A172 (cell line): Measurements from ENCODE around the gene MEDAG. TPM values are rescaled to one million over a fixed set of nuclear protein-coding genes. Genes with fewer than 3 reads are reported as not detected.

Source experiments
- DNase-seq: peaks from one replicate; pipeline ENCODE4 v3.0.0-alpha.2; 2015; ENCODE audit warnings: low spot score
- total RNA-seq: library from RNA; depleted of rRNA; stranded (reverse); fragments of >200 nt; shearing (Covaris generic); gene quantifications from 2 replicates; pipeline ENCODE4 v1.2.3, GENCODE V29; 2014; rRNA removed

MEDAG gene
- total RNA-seq: not detected in 2 replicates

DNA sequence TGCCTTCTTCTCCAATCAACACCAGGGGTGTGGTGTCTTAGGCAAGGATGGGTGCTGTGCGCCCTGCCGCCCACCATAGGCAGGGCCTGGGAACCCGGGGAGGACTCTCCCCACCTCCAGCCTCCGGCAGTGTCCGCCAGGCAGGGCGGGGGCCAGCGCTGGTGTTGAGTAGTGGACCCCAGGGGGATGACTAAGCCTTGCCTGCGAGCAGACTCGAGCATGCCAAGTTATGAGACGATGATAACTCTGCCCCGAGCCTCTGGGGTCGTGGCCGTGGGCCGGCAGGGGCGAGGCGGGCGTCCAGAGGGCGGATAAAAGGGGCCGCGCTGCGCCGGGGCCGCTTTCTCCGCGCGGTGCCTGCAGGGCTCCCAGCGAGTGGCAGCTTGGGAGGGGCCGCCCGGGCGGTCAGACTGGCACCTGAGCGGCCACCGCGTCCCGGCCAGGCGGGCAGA, at the start of gene MEDAG:
TSS of gene MEDAG (plus strand) at position 340 of the 452 bp plus-strand sequence. CDS start 245 bp downstream, outside the sequence.
- no peak for DNase-seq

DNA sequence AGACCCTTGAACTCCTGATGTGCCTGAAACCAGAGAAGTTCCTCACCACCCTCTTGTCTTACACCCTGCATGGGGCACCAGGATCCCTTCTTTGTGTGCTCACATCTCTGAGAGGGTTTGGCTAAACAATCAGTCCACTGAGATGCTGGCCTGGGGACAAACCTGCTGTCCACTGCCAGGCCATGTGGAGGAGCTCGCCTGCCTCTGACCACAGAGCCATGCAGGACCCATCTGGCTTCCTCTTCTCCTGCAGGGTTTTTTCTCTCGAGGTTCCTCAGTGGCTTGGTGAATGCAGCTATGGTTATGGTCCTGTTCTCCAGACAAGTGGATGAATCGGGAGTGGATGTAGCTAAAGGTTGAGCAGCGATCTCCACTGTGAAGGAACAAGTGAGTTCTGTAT, 49.1 kb upstream of the MEDAG start:
- no peak for DNase-seq

DNA sequence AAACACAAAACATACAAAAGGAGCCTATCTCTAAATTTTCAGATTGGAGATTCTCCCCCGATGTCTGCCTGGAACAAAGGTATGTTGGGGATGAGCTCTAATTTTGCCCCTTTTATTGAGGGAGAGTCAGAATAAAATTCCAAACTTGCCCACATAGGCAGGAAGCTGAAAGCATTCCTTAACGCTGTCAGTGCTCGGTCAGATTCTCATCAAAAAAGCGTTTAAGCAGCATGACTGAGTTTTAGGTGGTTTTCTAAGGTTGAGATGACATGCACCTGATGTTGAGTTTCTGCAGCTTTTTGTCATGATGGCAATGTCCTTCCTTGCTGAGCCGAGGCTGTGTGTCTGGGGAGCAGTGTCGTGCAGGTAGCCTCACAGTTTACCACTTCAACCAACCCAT, 48.4 kb upstream of the MEDAG start:
- no peak for DNase-seq

DNA sequence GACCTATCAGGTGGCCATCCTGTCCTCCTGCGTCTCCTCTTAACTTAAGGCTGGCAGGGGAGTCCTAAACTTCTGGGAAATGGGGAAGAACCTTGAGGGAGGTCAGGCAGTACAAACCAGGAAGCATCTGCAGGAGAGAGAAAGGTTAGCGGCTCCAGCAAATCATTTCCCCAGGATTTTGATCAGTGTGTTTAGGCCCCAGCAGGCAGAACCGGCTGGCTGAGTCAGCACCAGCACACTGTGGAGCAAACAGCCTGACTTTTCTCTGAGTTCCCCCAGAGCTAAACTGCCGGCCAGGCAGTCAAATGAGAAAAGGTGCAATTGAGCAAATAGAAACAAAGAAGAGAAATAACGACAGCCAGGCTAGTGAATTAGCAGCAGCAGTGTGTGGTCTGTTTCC, 46.7 kb upstream of the MEDAG start:
- DNase-seq: no peak

DNA sequence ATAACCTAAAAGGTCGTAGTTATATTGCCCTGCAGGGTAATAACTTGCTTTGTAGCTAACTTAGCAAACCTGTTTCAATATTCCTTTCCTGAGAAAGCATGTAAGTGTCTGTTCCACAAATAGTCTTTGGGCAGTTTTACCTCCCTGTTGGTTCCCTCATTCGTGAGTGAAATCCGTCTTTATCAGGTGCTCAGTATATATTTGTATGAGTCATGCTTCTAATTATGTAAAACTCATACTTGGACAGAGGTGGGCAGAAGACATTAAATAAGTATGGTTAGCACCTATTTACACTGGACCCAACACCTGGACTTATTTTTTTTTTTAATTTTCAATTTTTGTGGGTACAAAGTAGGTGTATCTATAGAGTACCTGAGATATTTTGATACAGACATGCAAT, 44.9 kb upstream of the MEDAG start:
- no peak for DNase-seq

DNA sequence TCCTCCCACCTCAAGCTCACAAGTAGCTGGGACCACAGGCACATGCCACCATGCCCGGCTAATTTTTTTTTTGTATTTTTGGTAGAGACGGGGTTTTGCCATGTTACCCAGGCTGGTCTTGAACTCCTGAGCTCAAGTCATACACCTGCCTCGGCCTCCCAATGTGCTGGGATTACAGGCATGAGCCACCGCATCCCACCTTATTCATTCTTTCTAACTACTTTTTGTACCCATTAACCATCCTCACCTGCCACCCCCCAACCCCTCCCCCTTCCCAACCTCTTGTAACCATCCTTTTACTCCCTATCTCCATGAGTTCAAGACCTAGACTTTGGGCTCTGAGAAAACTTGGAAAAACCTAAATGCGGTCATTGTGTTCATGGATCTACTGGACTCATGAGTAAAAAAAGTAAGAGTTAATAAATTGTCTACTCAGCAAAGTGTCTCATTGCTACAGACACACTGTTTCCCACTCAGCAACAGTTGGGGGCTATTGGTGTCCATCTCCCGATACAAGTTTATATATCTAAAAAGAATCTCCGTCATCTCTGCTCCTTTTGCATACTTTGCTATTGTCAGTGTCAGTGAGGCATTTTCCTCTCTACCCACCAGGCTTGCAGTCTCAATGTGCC, 44.1 kb upstream of the MEDAG start:
- no peak for DNase-seq

DNA sequence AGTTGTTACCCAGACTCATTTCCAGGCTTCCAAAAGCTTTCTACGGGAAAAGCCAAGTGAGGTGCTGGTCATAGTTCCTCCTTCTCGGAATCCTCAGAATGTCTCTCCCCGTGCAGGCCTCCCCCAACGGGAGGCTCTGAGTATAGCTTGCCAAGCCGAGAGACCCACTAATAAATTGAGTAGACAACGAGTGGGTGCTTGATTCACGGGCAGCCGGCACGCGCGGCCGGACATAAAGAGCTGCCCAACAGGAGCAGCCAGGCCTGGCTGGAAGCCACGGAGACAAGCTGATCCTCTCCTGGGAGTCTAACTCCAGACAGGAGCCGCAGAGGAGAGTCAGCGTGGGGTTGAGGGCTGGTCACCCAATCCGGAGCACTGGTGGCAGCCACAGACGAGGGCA, 43.4 kb upstream of the MEDAG start:
- no peak for DNase-seq

DNA sequence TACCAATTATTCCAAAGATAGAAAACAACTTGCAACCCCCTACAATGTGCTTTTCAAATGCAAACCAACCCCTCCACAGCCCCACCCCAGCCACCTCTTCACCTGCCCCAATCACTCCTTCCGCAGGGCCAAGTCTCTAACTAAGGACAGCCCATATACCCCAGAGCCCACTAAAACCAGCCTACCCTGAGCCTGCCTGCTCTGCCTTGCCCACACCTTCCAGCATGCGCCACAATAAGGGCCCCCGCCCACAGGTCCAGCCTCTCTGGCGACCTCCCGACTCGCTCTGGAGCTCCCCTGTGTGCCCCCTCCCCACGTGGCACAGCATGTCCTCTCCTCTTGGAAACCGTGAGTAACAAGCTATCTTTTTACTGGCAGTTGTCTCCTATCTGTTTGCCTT, 42.8 kb upstream of the MEDAG start:
- DNase-seq: no peak

DNA sequence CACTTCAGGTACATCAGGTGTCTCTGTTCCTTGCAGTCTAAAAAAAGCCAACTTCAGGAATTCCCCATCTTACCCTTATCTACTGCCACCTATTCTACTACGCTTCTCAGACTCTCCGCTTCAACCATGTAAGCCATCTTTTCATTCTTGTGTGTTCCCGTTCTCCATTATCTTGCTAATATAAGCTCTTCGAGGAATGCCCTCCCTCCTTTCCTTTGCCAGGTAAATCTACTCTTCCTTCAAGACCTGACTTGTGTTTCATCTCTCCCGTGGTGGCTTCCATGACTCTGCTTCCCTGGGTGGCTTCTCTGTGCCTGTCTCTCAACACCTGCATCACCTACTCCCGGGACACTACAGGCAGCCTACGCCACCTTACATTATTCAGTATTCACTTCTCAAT, 42.3 kb upstream of the MEDAG start:
- no peak for DNase-seq

DNA sequence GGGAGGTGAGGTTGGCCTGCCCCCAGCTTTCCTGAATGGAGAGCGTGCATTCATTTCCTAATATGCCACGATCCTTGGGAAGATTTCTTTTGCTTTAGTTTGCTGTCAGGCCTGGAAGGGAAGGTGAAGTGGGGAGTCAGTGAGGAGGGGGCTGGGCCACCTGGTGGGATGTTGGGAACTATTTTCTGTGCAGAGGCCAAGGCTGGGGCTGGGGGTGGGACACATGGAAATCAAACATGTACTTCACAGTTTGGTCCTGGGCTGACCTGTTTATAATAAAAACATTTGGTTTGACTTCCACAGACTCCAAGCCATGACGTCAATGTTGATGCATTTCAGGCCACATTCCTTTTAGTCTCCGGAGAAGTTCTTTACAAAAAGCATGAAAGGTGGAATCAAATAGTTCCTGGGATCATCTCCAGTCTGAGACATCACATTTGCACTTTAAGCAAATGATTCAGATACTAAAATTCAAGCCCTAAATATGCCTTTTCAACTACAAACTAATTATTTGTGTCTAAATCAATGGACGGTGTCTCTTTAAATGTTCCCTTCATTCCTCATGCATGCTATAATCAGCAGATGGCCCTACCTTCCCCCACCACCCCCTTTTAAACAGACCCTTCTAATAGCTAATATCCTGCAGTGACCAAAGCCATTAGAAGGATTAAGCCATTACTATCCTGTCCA, 41.5 kb upstream of the MEDAG start:
- DNase-seq: peak; percentile 41

DNA sequence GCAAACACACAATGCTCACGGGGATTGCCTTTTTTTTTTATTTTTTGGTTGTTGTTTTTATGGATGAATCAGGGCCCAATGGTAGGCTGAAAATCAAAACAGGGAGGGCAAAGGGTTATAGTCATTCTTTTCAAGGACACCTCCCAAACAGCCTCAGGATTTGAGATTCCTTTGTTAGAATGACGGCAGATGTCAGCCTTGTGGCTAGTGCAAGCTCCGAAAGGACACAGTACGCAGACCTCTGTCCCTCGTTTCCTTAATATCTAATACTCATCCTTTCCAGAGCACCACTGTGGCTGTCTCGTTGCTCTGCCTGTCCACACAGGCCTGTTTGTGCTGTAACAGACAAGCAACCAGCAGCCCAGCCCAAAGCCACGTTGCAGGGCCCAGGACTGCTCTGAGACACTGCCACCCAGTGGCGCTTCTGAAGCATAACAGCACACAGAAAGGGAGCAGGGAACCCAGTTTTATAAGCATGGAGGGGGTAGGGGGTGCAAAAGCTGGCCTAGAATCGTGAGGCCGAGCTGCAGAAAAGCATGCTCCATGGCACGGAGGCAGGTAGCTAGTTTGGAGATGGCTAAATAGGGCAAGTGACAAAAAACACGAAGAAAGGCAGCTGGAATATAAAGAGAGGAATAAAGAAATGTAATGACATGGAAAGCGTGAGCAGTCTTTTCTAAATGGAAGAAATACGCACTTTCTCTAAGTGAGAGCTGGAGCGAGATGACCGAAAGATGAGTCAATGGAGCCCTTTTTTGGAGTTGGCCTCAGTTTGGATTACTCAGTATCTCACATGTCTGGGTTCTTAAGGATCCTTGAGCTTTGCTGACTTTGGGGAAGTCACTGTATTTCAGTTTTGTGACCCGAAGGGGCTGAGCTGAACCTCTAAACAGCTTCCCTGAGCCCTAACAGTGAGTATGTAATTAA, 40.7 kb upstream of the MEDAG start:
- DNase-seq: peak; percentile 88

DNA sequence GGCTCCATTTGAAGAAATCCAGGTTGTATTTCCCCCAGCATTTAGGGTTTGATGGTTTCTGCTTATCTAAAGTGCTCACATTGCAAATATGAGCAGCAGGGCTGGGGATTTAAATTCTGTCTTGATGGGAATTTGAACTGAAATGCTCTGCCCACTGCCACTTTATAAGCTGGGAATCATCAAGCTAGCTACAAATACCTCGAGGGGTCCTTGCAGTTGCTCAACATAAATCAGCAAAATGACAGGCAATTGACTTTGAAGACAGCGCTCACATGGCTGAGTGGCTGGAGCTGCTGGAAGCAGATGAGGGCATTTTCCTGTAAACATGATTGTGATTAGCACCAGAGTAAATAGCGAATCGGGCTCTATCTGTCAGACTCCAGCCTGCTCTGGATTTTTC, 39.4 kb upstream of the MEDAG start:
- no peak for DNase-seq

DNA sequence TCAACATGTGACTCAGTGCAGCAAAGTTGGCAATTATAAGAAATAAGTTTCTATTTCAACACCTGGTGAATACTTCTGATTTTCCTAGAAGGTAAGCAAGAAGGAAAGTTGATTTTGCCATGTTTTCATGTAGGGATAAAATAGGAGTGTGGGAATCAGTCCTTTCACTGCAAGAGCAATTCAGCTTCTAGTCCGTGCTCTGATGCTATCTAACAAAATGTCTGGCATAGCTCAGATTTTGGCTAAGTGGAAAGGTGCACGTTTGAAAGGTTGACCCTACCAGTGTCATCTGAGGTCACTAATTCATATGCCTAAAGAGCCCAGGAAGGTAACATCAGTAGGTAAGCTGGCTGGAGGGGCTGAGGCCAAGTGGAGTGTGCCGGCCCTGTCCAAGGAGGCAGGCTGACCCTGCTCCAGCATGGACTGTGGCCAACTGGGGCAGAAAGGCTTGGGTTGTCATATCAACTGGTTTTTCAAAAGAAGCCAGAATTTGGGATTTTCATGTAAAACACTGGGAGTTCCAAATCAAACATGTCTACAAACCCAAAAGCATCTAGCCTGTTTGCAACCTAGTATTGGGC, 38.9 kb upstream of the MEDAG start:
- DNase-seq: no peak

DNA sequence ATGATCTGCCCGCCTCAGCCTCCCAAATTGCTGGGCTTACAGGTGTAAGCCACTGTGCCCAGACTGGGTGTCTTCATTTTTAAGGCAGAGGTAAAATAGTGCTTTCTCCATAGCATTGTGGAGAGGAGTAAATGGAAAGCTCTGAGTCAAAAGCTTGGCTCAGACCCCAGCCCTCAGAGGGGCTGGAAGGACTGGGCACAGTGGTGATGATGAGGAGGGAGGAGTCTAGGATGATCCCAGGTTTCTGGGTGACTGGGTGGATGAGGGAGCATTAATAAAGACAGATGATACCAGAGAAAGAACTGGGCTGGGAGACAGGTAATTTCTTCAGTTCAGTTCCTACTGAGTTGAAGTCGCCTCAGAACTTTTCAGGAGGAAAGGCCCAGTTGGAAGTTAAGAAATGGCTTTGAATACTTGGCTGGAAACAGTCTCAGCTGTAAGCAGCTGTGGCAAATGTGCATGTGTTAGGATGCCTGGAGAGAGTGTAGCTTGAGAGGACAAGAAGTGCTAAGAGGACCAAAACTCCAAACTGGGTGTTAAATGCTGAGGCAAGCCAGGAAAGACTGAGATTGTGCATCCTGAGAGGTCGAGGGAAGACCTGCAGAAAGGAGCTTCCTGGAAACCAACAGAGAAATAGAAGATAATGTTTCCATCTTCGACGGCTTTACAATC, 37.1 kb upstream of the MEDAG start:
- DNase-seq: peak; percentile 22

DNA sequence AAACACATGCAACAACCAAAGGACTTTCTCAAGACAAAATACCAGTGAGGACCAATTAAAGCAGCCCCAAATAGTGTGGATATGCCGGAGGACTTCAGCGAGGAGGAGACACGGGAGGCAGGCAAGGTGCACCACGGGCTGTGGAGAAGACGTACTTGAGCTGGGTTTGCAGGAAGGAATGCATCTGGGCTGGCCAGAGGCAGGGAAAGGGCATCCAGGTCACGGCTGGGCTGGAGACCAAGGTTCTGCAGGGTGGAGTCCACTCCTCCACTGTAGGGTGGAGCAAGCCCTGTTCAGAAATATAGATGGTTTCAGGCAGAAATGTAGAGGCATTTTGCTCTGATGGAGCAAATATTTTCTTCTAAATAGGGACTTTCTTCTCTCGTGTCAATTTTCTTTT, 36.6 kb upstream of the MEDAG start:
- peak; percentile 44 for DNase-seq

DNA sequence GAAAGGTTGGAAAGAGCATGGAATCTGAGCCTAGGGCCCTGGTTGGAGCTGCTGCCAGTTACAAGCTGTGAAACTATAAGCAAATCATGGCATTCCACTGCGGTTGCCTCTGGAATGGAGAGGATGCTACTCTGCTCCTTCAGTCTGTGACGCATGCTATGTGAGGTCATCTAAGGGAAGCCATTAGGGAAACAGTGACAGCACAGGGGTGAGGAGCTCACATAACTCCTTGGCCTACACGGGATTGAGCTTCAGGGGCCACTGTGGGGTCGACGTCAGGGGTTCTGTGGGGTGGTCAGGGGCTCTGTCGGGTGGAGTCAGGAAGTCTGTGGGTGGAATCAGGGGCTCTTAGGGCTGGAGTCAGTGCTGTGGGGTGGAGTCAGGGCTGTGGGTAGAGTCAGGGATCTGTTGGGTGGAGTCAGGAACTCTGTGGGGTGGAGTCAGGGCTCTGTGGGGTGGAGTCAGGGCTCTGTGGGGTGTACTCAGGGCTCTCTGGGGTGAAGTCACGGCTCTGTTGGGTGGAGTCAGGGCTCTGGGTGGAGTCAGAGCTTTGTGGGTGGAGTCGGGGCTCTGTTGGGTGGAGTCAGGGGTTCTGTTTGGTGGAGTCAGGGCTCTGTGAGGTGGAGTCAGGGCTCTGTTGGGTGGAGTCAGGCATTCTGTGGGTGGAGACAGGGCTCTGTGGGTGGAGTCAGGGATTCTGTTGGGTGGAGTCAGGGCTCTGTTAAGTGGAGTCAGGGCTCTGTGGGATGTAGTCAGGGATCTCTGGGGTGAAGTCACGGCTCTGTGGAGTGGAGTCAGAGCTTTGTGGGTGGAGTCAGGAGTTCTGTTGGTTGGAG, 35.8 kb upstream of the MEDAG start:
- peak; percentile 98 for DNase-seq

DNA sequence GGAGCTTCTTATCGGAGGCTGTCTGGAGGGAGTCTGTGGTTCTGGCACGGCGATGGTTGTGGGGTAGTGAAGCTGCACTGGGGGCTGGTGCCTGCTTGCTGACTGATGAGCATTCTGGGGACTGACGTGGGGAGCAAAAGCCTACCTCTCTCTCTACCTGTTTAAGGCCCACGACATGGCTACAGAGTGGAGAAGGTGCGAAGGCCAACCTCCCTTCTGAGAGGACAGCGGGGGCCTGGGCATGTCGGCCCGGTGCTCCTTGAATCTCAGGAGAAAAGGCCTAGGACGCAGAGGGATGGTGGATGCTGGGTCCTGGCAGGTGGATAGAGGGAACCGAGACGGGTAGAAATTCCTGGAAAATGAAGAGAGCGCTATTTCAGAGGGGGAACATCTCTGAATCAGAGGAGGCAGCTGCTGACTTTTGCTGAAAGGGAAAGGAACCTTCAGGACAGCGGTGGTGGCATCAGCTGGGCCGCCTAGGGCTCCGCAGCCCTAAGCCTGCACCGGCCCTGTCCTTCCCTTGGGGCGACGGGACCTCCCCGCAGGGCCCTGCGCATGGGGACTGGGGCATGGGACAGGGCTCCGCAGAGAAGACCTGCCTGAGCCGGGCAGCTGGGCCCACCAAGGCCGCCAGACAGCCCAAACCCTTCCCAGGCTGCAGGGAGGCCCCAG, 35.0 kb upstream of the MEDAG start:
- no peak for DNase-seq

DNA sequence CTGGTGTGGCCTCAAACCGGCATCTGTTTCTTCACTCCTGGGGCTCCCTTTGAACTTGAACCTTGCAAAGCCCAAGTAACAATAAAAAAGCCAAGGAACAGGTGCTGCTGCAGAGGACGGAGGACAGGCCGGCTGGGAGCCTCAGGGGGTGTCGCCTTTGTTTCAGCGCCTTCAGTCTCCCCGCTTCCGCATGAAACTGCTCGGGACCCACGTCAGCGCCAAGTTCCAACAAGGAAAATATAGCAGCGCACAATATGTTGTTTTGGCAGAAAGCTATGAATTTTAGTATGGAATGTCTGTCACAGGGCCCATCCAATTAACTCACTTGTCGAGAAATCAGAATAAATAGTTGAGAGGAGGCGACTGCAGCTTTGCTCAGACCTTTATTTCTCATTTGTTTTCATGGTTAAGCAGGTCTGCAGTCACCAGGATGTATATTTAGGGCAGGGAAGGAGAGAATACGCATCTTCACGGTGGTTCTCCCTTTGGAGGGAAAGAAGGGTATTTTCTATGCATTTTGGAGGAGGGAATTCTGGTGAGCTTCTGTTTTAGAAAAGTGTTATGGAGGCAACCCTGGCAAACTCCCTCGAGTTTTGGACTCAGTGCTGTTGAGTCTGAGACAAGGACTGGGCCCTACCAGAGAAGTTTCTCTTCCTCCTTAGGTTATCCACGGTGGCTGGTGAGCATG, 34.3 kb upstream of the MEDAG start:
- DNase-seq: no peak

DNA sequence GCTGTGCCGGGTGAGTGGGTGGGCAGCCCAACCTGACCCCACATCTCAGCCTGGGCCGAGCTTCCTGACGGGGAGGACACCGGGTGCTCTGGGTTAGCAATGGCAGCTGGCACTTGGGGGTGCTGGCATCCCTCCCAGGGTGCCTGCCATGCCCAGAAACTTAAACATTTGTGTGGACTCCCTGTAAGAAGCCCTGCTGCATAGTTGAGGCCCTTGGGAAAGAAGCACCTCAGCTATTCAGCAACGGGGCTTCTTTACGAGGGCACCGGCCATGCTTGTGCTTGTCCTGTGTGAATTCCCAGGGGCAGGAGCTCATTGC, 33.8 kb upstream of the MEDAG start:
- DNase-seq: no peak
